Type B pancreatic cell (in vitro differentiated cells): ENCODE measurements around the gene STAT6. TPM values are rescaled to one million over a fixed set of nuclear protein-coding genes. Genes with fewer than 3 reads are reported as not detected.
"Not testable (repeated sequence)": the region's sequence is repeated elsewhere in the genome, so short reads cannot be mapped to it uniquely, and the experiment has no call there.

Experiments used
- DNase-seq: peaks from one replicate; pipeline ENCODE4 v3.0.0; 2021; ENCODE audit warnings: mixed read lengths; ENCODE audit not compliant: unreplicated experiment; ENCODE audit errors: extremely low spot score
- H3K27ac Mint-ChIP-seq: 2 replicates; pipeline ENCODE4 v1.8.0; 2021; ENCODE audit warnings: mild to moderate bottlenecking, mixed read lengths
- H3K27me3 Mint-ChIP-seq: 2 replicates; pipeline ENCODE4 v1.8.0; 2021; ENCODE audit warnings: mixed read lengths
- H3K36me3 Mint-ChIP-seq: 2 replicates; pipeline ENCODE4 v1.8.0; 2021; ENCODE audit warnings: mixed read lengths
- H3K4me1 Mint-ChIP-seq: one replicate; pipeline ENCODE4 v1.8.0; 2021; ENCODE audit warnings: mixed read lengths; ENCODE audit not compliant: unreplicated experiment
- H3K4me3 Mint-ChIP-seq: 2 replicates; pipeline ENCODE4 v1.8.0; 2021; ENCODE audit warnings: mild to moderate bottlenecking, mixed read lengths
- H3K9me3 Mint-ChIP-seq: 2 replicates; pipeline ENCODE4 v1.8.0; 2021; ENCODE audit warnings: mixed read lengths
- CTCF ChIP-seq: fragments of 200-600 bp; sonication (generic); conservative IDR thresholded peaks from 2 replicates; pipeline ENCODE4 v1.5.0; 2021; ENCODE audit warnings: antibody characterized with exemption, mild to moderate bottlenecking
- total RNA-seq: library from RNA; stranded (reverse); gene quantifications from 2 replicates; pipeline ENCODE4 v1.2.1, GENCODE V29; 2021; ENCODE audit warnings: low replicate concordance

Gene STAT6
- total RNA-seq, 1 donor from 2014 or later = 83.4 TPM

GRCh38 chr12:57080855-57081254 is 30.3 kb downstream of the STAT6 start:
- H3K36me3 Mint-ChIP-seq = no peaks in the 10 kb centered on the region
- TF ChIP-seq CTCF = no peak
- peak overlapping the region; percentile 58 for H3K27ac Mint-ChIP-seq
- no peaks in the 10 kb centered on the region for H3K27me3 Mint-ChIP-seq
- no peak overlapping the region for H3K4me3 Mint-ChIP-seq
- peaks cover 18% of the 10 kb centered on the region for H3K4me1 Mint-ChIP-seq
- no peak for DNase-seq
- no peaks in the 10 kb centered on the region for H3K9me3 Mint-ChIP-seq

- Mint-ChIP-seq H3K4me3 (no peak overlapping the region), H3K9me3 (no peaks in the 10 kb centered on the region), H3K27me3 (no peaks in the 10 kb centered on the region), H3K27ac (no peak overlapping the region), H3K4me1 (peaks cover 8% of the 10 kb centered on the region), H3K36me3 (no peaks in the 10 kb centered on the region)
- no peak for TF ChIP-seq CTCF
- DNase-seq = no peak
These were observed 31.3 kb downstream of the STAT6 start for GRCh38 chr12:57079821-57080220.

- no peaks in the 10 kb centered on the region for H3K27me3 Mint-ChIP-seq
- no peaks in the 10 kb centered on the region for H3K9me3 Mint-ChIP-seq
These were observed 32.4 kb downstream of the STAT6 start, which contains the start of gene NEMP1 for GRCh38 chr12:57078519-57079404. Gene NEMP1, minus strand, starts transcription at chr12:57078791. Its CDS starts 46 bp downstream, at chr12:57078745.

GRCh38 chr12:57073566-57074450 is 37.4 kb downstream of the STAT6 start:
- H3K27ac Mint-ChIP-seq, H3K27me3 Mint-ChIP-seq, H3K9me3 Mint-ChIP-seq, H3K4me3 Mint-ChIP-seq, DNase-seq: not testable (repeated sequence)
- H3K4me1 Mint-ChIP-seq = peaks cover 10% of the 10 kb centered on the region
- H3K36me3 Mint-ChIP-seq = peaks cover 18% of the 10 kb centered on the region

More at GRCh38 chr12:57078519-57079404, 32.4 kb downstream of the STAT6 start, which contains the start of gene NEMP1:
- Mint-ChIP-seq H3K36me3 (no peaks in the 10 kb centered on the region), H3K27ac (peak within 1 kb of the TSS; percentile 97), H3K4me3 (peak within 1 kb of the TSS; percentile 95), H3K4me1 (peaks cover 8% of the 10 kb centered on the region)
- no peak for TF ChIP-seq CTCF
- peak; percentile 93 for DNase-seq

- TF ChIP-seq CTCF = no peak
- Mint-ChIP-seq H3K27ac (peak overlapping the region; percentile 30), H3K27me3 (no peaks in the 10 kb centered on the region), H3K36me3 (peaks cover 18% of the 10 kb centered on the region), H3K9me3 (no peaks in the 10 kb centered on the region), H3K4me1 (peaks cover 6% of the 10 kb centered on the region), H3K4me3 (no peak overlapping the region)
- no peak for DNase-seq
These were observed 38.5 kb downstream of the STAT6 start for GRCh38 chr12:57072661-57073060.
